NCI-H226 (cell line): Measurements from ENCODE around the gene AURKA.

Experiments used
- DNase-seq: peaks from one replicate; pipeline ENCODE4 v3.0.0-alpha.2; 2015

Gene AURKA

GRCh38 chr20:56389807-56390206 is 2.2 kb downstream of the AURKA start:
- DNase-seq = no peak

GRCh38 chr20:56388882-56389281 is 3.1 kb downstream of the AURKA start:
- DNase-seq = no peak

- DNase-seq = no peak
Measured at GRCh38 chr20:56386219-56386618, 5.8 kb downstream of the AURKA start.

GRCh38 chr20:56385130-56385529 is 6.9 kb downstream of the AURKA start:
- no peak for DNase-seq

GRCh38 chr20:56383334-56383733 is 8.7 kb downstream of the AURKA start:
- DNase-seq = no peak

- no peak for DNase-seq
Measured at GRCh38 chr20:56382696-56383095, 9.3 kb downstream of the AURKA start.

- no peak for DNase-seq
Measured at GRCh38 chr20:56381501-56381900, 10.5 kb downstream of the AURKA start.

- DNase-seq = peak; percentile 51
Measured at GRCh38 chr20:56380375-56380774, 11.6 kb downstream of the AURKA start.

GRCh38 chr20:56378386-56378785 is 13.6 kb downstream of the AURKA start:
- no peak for DNase-seq

- no peak for DNase-seq
Measured at GRCh38 chr20:56376331-56376730, 15.7 kb downstream of the AURKA start.

- peak; percentile 71 for DNase-seq
Measured at GRCh38 chr20:56373942-56374341, 18.1 kb downstream of the AURKA start.

GRCh38 chr20:56372850-56373249 is 19.2 kb downstream of the AURKA start:
- no peak for DNase-seq

GRCh38 chr20:56371977-56372376 is 20.0 kb downstream of the AURKA start:
- no peak for DNase-seq

- DNase-seq = no peak
Measured at GRCh38 chr20:56369179-56369578, 22.8 kb downstream of the AURKA start.

- DNase-seq = no peak
Measured at GRCh38 chr20:56368351-56369134, 23.5 kb downstream of the AURKA start.

- DNase-seq = no peak
Measured at GRCh38 chr20:56363491-56363890, 28.5 kb downstream of the AURKA start.

GRCh38 chr20:56362833-56363413 is 29.1 kb downstream of the AURKA start:
- no peak for DNase-seq

- DNase-seq = no peak
Measured at GRCh38 chr20:56361900-56362299, 30.1 kb downstream of the AURKA start.

GRCh38 chr20:56360908-56361205 is 31.2 kb downstream of the AURKA start:
- no peak for DNase-seq

GRCh38 chr20:56360133-56360907 is 31.7 kb downstream of the AURKA start:
- DNase-seq = no peak

- no peak for DNase-seq
Measured at GRCh38 chr20:56359212-56360132, 32.5 kb downstream of the AURKA start.

GRCh38 chr20:56358600-56359211 is 33.3 kb downstream of the AURKA start, which contains the start of gene FAM210B:
Gene FAM210B, plus strand, starts transcription at chr20:56358974. Its CDS starts 32 bp downstream, at chr20:56359006.
- DNase-seq = peak; percentile 80
